ENCODE results near the gene C1QTNF7.
A peak's percentile ranks its signal among the peaks of the same experiment; 100 is the strongest.

The C1QTNF7 gene

DNA sequence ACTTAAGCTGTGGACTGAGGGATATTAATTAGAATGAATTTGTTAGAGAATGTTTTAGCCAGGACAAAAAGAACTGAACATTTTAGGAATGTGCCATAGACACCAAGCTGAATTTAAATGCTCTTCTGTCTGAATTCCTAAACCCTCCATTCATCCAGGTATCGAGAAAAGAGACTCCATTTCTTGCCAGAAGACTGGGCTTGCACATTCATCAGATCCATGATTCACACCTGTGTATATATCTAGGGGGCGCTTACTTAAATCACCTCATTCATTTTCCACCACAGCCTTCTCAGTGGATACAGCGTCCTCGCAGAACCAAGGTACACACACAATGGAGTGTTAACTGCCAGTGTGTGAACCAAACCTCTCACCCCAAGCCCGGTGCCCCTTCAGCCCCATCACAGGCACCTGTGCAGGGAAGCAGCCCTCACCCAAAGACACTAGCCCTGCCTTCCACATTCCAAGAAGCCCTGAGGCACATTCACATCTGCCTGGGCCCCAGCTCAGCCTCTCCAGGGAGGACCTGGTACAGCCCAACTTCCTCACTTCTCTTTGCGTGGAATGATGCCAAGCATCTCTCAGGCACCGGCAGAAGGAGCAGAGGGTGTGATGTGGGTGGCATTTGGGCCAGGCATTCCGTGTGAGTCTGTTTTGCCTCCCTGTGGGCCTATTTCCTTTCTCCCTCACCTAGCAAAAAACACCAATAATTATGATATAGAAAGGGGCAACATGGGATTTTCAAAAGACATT is 35.6 kb upstream of the C1QTNF7 start:
- H2BK15ac ChIP-seq (ENCODE audit: low read length) = no peak overlapping the region

DNA sequence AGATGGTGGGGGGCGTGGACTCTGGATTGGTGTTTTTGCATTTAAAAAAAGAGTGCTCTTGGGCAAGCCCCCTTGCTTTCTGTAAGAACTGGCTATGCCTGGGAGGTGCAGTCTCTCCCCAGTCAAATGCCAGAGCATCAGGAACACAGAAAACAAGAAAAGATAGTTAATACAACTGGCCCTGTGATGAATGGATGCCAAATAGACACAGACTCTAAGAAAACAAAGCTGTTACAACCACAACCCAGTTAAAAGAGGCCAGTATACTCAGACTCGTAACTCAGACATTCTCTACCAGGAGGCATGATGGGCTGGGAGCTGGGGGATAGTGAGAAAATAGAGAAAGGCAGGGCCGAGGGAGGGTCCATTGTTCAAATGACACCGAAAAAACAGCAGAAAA is 32.5 kb upstream of the C1QTNF7 start:
- H3K18ac ChIP-seq (ENCODE audit: low read length) = no peak overlapping the region
- H4K91ac ChIP-seq (ENCODE audit: low read depth, low read length, poor library complexity) = no peak overlapping the region
- no peak overlapping the region for H2BK15ac ChIP-seq (ENCODE audit: low read length)
- H3K4ac ChIP-seq (ENCODE audit: low read length) = no peak overlapping the region
- no peak overlapping the region for H3K4me2 ChIP-seq (ENCODE audit: insufficient read depth, low read length, poor library complexity, severe bottlenecking)
- H3K79me1 ChIP-seq (ENCODE audit: low read depth, low read length) = no peaks in the 10 kb centered on the region
- no peak overlapping the region for H4K8ac ChIP-seq (ENCODE audit: low read depth, low read length)
- H2AK5ac ChIP-seq (ENCODE audit: low read depth, low read length) = no peak overlapping the region
- H3K23ac ChIP-seq (ENCODE audit: low read depth, low read length, poor library complexity) = no peak overlapping the region
- no peaks in the 10 kb centered on the region for H3K27me3 ChIP-seq (ENCODE audit: control insufficient read depth in 3 of 3, insufficient read depth in 3 of 3, low read depth in 1 of 3, low read length in 3 of 3)
- no peak overlapping the region for H3K27ac ChIP-seq (replicated peaks; ENCODE audit: low read length)
- no peaks in the 10 kb centered on the region for H3K36me3 ChIP-seq (replicated peaks in 1 of 2; ENCODE audit: control insufficient read depth in 2 of 2, insufficient read depth in 2 of 2, low read length in 2 of 2)
- H3K9ac ChIP-seq (ENCODE audit: low read depth, low read length, poor library complexity) = no peak overlapping the region
- H2BK12ac ChIP-seq (ENCODE audit: low read length) = no peak overlapping the region
- H3K4me3 ChIP-seq (ENCODE audit: low read length in 2 of 2) = no peak overlapping the region
- no peak overlapping the region for H3K14ac ChIP-seq (ENCODE audit: low read length)
- peaks cover 0 to under 1% of the 10 kb centered on the region in 2 donors for H3K4me1 ChIP-seq (ENCODE audit: control insufficient read depth in 2 of 2, insufficient read depth in 1 of 2, low read depth in 1 of 2, low read length in 2 of 2)
- H2BK120ac ChIP-seq (ENCODE audit: low read depth, low read length) = no peak overlapping the region
- no CpG with 5 or more reads among the region's 4 CpGs for WGBS, 2 donors (ENCODE audit: extremely low coverage in 2 of 2, insufficient read length in 2 of 2, insufficient replicate concordance in 1 of 2)
- no peak overlapping the region for H2AFZ ChIP-seq (ENCODE audit: low read length)
- H2BK5ac ChIP-seq (ENCODE audit: low read length) = no peak overlapping the region
- no peaks in the 10 kb centered on the region for H3K9me3 ChIP-seq (replicated peaks in 1 of 2; ENCODE audit: control insufficient read depth in 2 of 2, insufficient read depth in 1 of 2, low read depth in 1 of 2, low read length in 2 of 2)
- DNase-seq (ENCODE audit: low spot score) = no peak

More for the DNA sequence above, 35.6 kb upstream of the C1QTNF7 start:
- no peak overlapping the region for H2AFZ ChIP-seq (ENCODE audit: low read length)
- H3K4me3 ChIP-seq (ENCODE audit: low read length in 2 of 2) = no peak overlapping the region
- H2BK12ac ChIP-seq (ENCODE audit: low read length) = no peak overlapping the region
- H3K4me1 ChIP-seq (ENCODE audit: control insufficient read depth in 2 of 2, insufficient read depth in 1 of 2, low read depth in 1 of 2, low read length in 2 of 2) = peaks cover 0 to 2% of the 10 kb centered on the region in 2 donors
- no peak overlapping the region for H4K91ac ChIP-seq (ENCODE audit: low read depth, low read length, poor library complexity)
- H3K36me3 ChIP-seq (replicated peaks in 1 of 2; ENCODE audit: control insufficient read depth in 2 of 2, insufficient read depth in 2 of 2, low read length in 2 of 2) = no peaks in the 10 kb centered on the region
- no peak for DNase-seq (ENCODE audit: low spot score)
- no peak overlapping the region for H3K27ac ChIP-seq (replicated peaks; ENCODE audit: low read length)
- H3K9ac ChIP-seq (ENCODE audit: low read depth, low read length, poor library complexity) = no peak overlapping the region
- H3K27me3 ChIP-seq (ENCODE audit: control insufficient read depth in 3 of 3, insufficient read depth in 3 of 3, low read depth in 1 of 3, low read length in 3 of 3) = no peaks in the 10 kb centered on the region
- no CpG with 5 or more reads among the region's 8 CpGs for WGBS, 2 donors (ENCODE audit: extremely low coverage in 2 of 2, insufficient read length in 2 of 2, insufficient replicate concordance in 1 of 2)
- H2BK120ac ChIP-seq (ENCODE audit: low read depth, low read length) = no peak overlapping the region
- no peaks in the 10 kb centered on the region for H3K79me1 ChIP-seq (ENCODE audit: low read depth, low read length)
- no peak overlapping the region for H3K4ac ChIP-seq (ENCODE audit: low read length)
- no peak overlapping the region for H3K18ac ChIP-seq (ENCODE audit: low read length)
- no peak overlapping the region for H3K14ac ChIP-seq (ENCODE audit: low read length)
- H3K9me3 ChIP-seq (replicated peaks in 1 of 2; ENCODE audit: control insufficient read depth in 2 of 2, insufficient read depth in 1 of 2, low read depth in 1 of 2, low read length in 2 of 2) = no peaks in the 10 kb centered on the region
- H3K23ac ChIP-seq (ENCODE audit: low read depth, low read length, poor library complexity) = no peak overlapping the region
- no peak overlapping the region for H2BK5ac ChIP-seq (ENCODE audit: low read length)
- H3K4me2 ChIP-seq (ENCODE audit: insufficient read depth, low read length, poor library complexity, severe bottlenecking) = no peak overlapping the region
- H4K8ac ChIP-seq (ENCODE audit: low read depth, low read length) = no peak overlapping the region
- no peak overlapping the region for H2AK5ac ChIP-seq (ENCODE audit: low read depth, low read length)

DNA sequence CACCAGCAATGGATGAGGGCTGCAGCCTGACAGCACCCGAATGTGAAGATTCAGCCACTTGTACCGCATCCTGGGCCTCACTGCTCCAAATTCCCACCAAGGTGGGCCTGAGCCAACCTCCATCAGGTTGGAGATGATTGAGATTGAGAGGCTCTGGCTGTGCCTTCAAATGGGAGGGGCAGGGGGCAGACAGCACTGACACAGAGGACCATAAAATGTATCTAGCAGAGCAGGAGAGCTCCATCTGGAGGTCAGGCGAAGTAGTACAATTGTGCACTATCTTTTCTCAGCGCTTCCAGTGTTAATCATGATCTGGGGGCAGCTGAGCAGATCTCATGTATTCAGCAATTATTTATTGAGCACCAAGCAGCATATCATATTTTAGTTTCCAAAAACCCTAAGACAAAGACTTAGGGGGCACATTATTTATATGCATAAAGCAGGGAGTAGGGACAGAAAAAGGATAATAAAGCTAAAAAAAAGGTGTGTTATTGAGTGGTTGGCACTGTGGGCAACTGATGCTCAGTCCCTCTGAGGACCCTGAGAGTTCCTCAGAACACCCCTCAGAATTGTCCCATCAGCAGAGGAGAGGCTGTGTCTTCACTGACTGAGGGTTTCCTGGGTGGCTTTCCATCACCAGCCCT is 31.6 kb upstream of the C1QTNF7 start:
- no peak overlapping the region for H4K8ac ChIP-seq (ENCODE audit: low read depth, low read length)
- no CpG with 5 or more reads among the region's 4 CpGs for WGBS, 2 donors (ENCODE audit: extremely low coverage in 2 of 2, insufficient read length in 2 of 2, insufficient replicate concordance in 1 of 2)
- H3K27me3 ChIP-seq (ENCODE audit: control insufficient read depth in 3 of 3, insufficient read depth in 3 of 3, low read depth in 1 of 3, low read length in 3 of 3) = no peaks in the 10 kb centered on the region
- H3K27ac ChIP-seq (replicated peaks; ENCODE audit: low read length) = no peak overlapping the region
- H2BK12ac ChIP-seq (ENCODE audit: low read length) = no peak overlapping the region
- peaks cover 0 to 5% of the 10 kb centered on the region in 2 donors for H3K4me1 ChIP-seq (ENCODE audit: control insufficient read depth in 2 of 2, insufficient read depth in 1 of 2, low read depth in 1 of 2, low read length in 2 of 2)
- no peak overlapping the region for H2AFZ ChIP-seq (ENCODE audit: low read length)
- H3K4ac ChIP-seq (ENCODE audit: low read length) = no peak overlapping the region
- H4K91ac ChIP-seq (ENCODE audit: low read depth, low read length, poor library complexity) = no peak overlapping the region
- H2AK5ac ChIP-seq (ENCODE audit: low read depth, low read length) = no peak overlapping the region
- H3K9ac ChIP-seq (ENCODE audit: low read depth, low read length, poor library complexity) = no peak overlapping the region
- no peak overlapping the region for H2BK5ac ChIP-seq (ENCODE audit: low read length)
- no peaks in the 10 kb centered on the region for H3K36me3 ChIP-seq (replicated peaks in 1 of 2; ENCODE audit: control insufficient read depth in 2 of 2, insufficient read depth in 2 of 2, low read length in 2 of 2)
- no peaks in the 10 kb centered on the region for H3K9me3 ChIP-seq (replicated peaks in 1 of 2; ENCODE audit: control insufficient read depth in 2 of 2, insufficient read depth in 1 of 2, low read depth in 1 of 2, low read length in 2 of 2)
- no peak overlapping the region for H3K4me3 ChIP-seq (ENCODE audit: low read length in 2 of 2)
- peak; percentile 38 for DNase-seq (ENCODE audit: low spot score)
- H2BK15ac ChIP-seq (ENCODE audit: low read length) = no peak overlapping the region
- H3K4me2 ChIP-seq (ENCODE audit: insufficient read depth, low read length, poor library complexity, severe bottlenecking) = no peak overlapping the region
- no peak overlapping the region for H3K23ac ChIP-seq (ENCODE audit: low read depth, low read length, poor library complexity)
- H3K79me1 ChIP-seq (ENCODE audit: low read depth, low read length) = no peaks in the 10 kb centered on the region
- no peak overlapping the region for H3K18ac ChIP-seq (ENCODE audit: low read length)
- H2BK120ac ChIP-seq (ENCODE audit: low read depth, low read length) = no peak overlapping the region
- H3K14ac ChIP-seq (ENCODE audit: low read length) = no peak overlapping the region

DNA sequence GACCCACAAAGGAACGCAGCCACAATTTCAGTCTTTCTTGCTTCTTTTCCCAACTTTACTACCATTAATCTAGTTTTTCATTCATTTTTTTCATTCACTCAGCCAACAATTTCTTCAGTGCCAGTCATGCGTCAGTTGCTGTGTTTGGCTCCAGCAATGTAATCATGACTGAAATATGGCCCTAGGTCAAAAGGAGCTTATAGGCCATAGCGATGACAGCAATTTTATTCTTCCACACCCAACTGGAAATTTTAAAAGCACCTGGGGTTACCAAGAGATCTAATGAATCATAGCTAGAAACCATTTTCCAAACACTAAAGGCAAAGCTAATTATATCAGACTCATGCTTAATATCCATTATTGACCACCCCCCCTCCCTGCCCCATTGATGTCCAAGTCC is 29.8 kb upstream of the C1QTNF7 start:
- Histone ChIP-seq H3K27ac (replicated peaks; ENCODE audit: low read length) (no peak overlapping the region), H4K91ac (ENCODE audit: low read depth, low read length, poor library complexity) (no peak overlapping the region), H4K8ac (ENCODE audit: low read depth, low read length) (no peak overlapping the region), H3K9ac (ENCODE audit: low read depth, low read length, poor library complexity) (no peak overlapping the region), H2AK5ac (ENCODE audit: low read depth, low read length) (no peak overlapping the region), H3K18ac (ENCODE audit: low read length) (no peak overlapping the region), H3K4me1 (ENCODE audit: control insufficient read depth in 2 of 2, insufficient read depth in 1 of 2, low read depth in 1 of 2, low read length in 2 of 2) (peaks cover 0 to 5% of the 10 kb centered on the region in 2 donors), H3K14ac (ENCODE audit: low read length) (no peak overlapping the region), H2AFZ (ENCODE audit: low read length) (no peak overlapping the region), H3K23ac (ENCODE audit: low read depth, low read length, poor library complexity) (no peak overlapping the region), H3K9me3 (replicated peaks in 1 of 2; ENCODE audit: control insufficient read depth in 2 of 2, insufficient read depth in 1 of 2, low read depth in 1 of 2, low read length in 2 of 2) (no peaks in the 10 kb centered on the region), H3K79me1 (ENCODE audit: low read depth, low read length) (no peaks in the 10 kb centered on the region), H3K4me2 (ENCODE audit: insufficient read depth, low read length, poor library complexity, severe bottlenecking) (no peak overlapping the region), H2BK15ac (ENCODE audit: low read length) (no peak overlapping the region), H2BK120ac (ENCODE audit: low read depth, low read length) (no peak overlapping the region), H2BK5ac (ENCODE audit: low read length) (no peak overlapping the region), H2BK12ac (ENCODE audit: low read length) (no peak overlapping the region), H3K4me3 (ENCODE audit: low read length in 2 of 2) (no peak overlapping the region), H3K27me3 (ENCODE audit: control insufficient read depth in 3 of 3, insufficient read depth in 3 of 3, low read depth in 1 of 3, low read length in 3 of 3) (no peaks in the 10 kb centered on the region), H3K36me3 (replicated peaks in 1 of 2; ENCODE audit: control insufficient read depth in 2 of 2, insufficient read depth in 2 of 2, low read length in 2 of 2) (no peaks in the 10 kb centered on the region), H3K4ac (ENCODE audit: low read length) (no peak overlapping the region)
- no peak for DNase-seq (ENCODE audit: low spot score)
- WGBS, 2 donors (ENCODE audit: extremely low coverage in 2 of 2, insufficient read length in 2 of 2, insufficient replicate concordance in 1 of 2) = no CpG with 5 or more reads among the region's 3 CpGs
